Hepatocyte (in vitro differentiated cells): ENCODE results near the gene BRD4. TPM values are rescaled to one million over a fixed set of nuclear protein-coding genes. Genes with fewer than 3 reads are reported as not detected.
"Not testable (repeated sequence)": the region's sequence is repeated elsewhere in the genome, so short reads cannot be mapped to it uniquely, and the experiment has no call there.

Source experiments
- DNase-seq: peaks from one replicate; pipeline ENCODE4 v3.0.0-alpha.2; 2016; ENCODE audit warnings: low spot score
- H2AFZ ChIP-seq: fragments of 200-600 bp; sonication (generic); 2 replicates; pipeline ENCODE4 v1.6.0; 2016; ENCODE audit warnings: antibody characterized with exemption, mild to moderate bottlenecking
- H3K27ac ChIP-seq: fragments of 200-600 bp; sonication (generic); 2 replicates; pipeline ENCODE4 v1.5.1; 2016; ENCODE audit warnings: mild to moderate bottlenecking
- H3K27me3 ChIP-seq: fragments of 200-600 bp; sonication (generic); 2 replicates; pipeline ENCODE4 v1.6.1; 2016
- H3K36me3 ChIP-seq: fragments of 200-600 bp; sonication (generic); replicated peaks from 2 replicates; pipeline ENCODE4 v1.5.1; 2016; ENCODE audit warnings: low read depth; ENCODE audit not compliant: insufficient read depth
- H3K4me1 ChIP-seq: fragments of 200-600 bp; sonication (generic); 2 replicates; pipeline ENCODE4 v1.5.1; 2016; ENCODE audit warnings: mild to moderate bottlenecking, moderate library complexity; ENCODE audit not compliant: insufficient read depth
- H3K4me2 ChIP-seq: fragments of 200-600 bp; sonication (generic); 2 replicates; pipeline ENCODE4 v1.6.0; 2016
- H3K4me3 ChIP-seq: fragments of 200-600 bp; sonication (generic); 2 replicates; pipeline ENCODE4 v1.5.1; 2016; ENCODE audit warnings: mild to moderate bottlenecking
- H3K79me2 ChIP-seq: fragments of 200-600 bp; sonication (generic); 2 replicates; pipeline ENCODE4 v1.6.0; 2017; ENCODE audit warnings: mild to moderate bottlenecking
- H3K9me2 ChIP-seq: fragments of 200-600 bp; sonication (generic); replicated peaks from 2 replicates; pipeline ENCODE4 v1.6.0; 2017; ENCODE audit warnings: mild to moderate bottlenecking; ENCODE audit not compliant: insufficient read depth
- H3K9me3 ChIP-seq: fragments of 200-600 bp; sonication (generic); 2 replicates; pipeline ENCODE4 v1.5.1; 2016; ENCODE audit warnings: low read depth, mild to moderate bottlenecking
- H4K20me1 ChIP-seq: fragments of 200-600 bp; sonication (generic); 2 replicates; pipeline ENCODE4 v1.6.0; 2016; ENCODE audit warnings: mild to moderate bottlenecking; ENCODE audit not compliant: insufficient read depth, poor library complexity, severe bottlenecking
- EZH2 ChIP-seq: fragments of 200-600 bp; sonication (generic); IDR thresholded peaks from 2 replicates; pipeline ENCODE4 v1.6.1; 2016; ENCODE audit warnings: antibody characterized with exemption, mild to moderate bottlenecking, borderline replicate concordance
- EZH2phosphoT487 ChIP-seq: fragments of 200-600 bp; sonication (generic); IDR thresholded peaks from one replicate; pipeline ENCODE4 v1.6.1; 2018; ENCODE audit warnings: antibody characterized with exemption, mild to moderate bottlenecking, low read depth, moderate library complexity; ENCODE audit not compliant: unreplicated experiment, severe bottlenecking
- WGBS: methylation state at CpG from one replicate; pipeline ENCODE4 v1.1.6; 2016; ENCODE audit warnings: low lambda C conversion rate; ENCODE audit errors: missing lambda C conversion rate; 5-methylcytosine and 5-hydroxymethylcytosine counted together
- polyA plus RNA-seq: library from polyadenylated mRNA; unstranded; fragments of >200 nt; fragmentation: Nextera tagmentation; extraction: Ambion mirVana; gene quantifications from 2 replicates; pipeline ENCODE4 v1.2.1, GENCODE V29; 2016
- total RNA-seq: library from RNA; depleted of rRNA; stranded (reverse); fragments of >200 nt; gene quantifications from 2 replicates; pipeline ENCODE4 v1.2.3, GENCODE V29; 2014
- TF ChIP-seq, protein P1 (sequence below): fragments of 200-600 bp; sonication (generic); IDR thresholded peaks from 2 replicates; pipeline ENCODE4 v1.5.1; 2016; ENCODE audit warnings: antibody characterized with exemption, mild to moderate bottlenecking; ENCODE audit not compliant: poor library complexity

Gene BRD4
- total and polyA plus RNA-seq, 2 experiments from 2014 or later = 18.0 to 88.4 TPM

DNA sequence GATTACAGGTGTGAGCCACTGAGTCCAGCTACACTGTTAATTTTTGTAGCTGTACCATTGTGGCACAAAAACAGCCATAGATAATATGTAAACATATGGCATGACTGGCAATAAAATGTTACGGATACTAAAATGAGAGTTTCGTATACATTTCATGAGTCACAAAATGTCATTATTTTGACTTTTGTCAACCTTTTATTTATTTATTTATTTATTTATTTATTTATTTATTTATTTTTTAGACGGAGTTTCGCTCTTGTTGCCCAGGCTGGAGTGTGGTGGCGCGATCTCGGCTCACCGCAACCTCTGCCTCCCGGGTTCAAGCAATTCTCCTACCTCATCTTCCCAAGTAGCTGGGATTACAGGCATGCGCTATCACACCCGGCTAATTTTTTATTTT lies 9.0 kb upstream of the BRD4 start:
- H3K4me1 ChIP-seq, H3K27ac ChIP-seq, H3K27me3 ChIP-seq, H3K9me3 ChIP-seq, H2AFZ ChIP-seq, H3K4me2 ChIP-seq, H3K79me2 ChIP-seq, H3K9me2 ChIP-seq, H4K20me1 ChIP-seq, DNase-seq, H3K4me3 ChIP-seq, H3K36me3 ChIP-seq: not testable (repeated sequence)
- WGBS = 98% methylated on average over 11 of the region's 11 CpGs

DNA sequence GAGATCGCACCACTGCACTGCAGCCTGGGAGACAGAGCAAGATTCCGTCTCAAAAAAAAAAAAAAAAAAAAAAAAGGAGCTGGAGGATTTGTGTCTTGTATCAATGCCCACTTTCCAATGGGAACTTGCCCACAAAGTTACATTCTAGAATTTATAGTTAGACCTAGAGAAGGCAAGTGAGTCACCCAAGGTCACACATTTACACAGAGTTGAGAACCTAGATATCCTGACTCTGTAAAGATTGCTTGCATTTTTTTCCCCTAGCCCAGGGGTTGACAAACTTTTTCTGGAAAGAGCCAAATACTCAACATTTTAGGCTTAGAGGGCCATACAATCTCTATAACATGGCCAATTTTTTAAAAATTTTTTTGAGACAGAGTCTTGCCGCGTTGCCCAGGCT lies 7.7 kb upstream of the BRD4 start:
- Histone ChIP-seq H3K36me3 (no peaks in the 10 kb centered on the region), H3K4me2 (no peak overlapping the region), H2AFZ (no peak overlapping the region), H3K9me3 (no peaks in the 10 kb centered on the region), H4K20me1 (no peaks in the 10 kb centered on the region), H3K9me2 (no peaks in the 10 kb centered on the region), H3K79me2 (peaks cover 9% of the 10 kb centered on the region), H3K4me1 (no peaks in the 10 kb centered on the region), H3K27ac (no peak overlapping the region), H3K4me3 (no peak overlapping the region), H3K27me3 (no peaks in the 10 kb centered on the region)
- 96% methylated on average over 4 of the region's 4 CpGs for WGBS
- DNase-seq = no peak
- TF ChIP-seq EZH2phosphoT487 (no peak), EZH2 (no peak)
- TF ChIP-seq, protein P1, sequence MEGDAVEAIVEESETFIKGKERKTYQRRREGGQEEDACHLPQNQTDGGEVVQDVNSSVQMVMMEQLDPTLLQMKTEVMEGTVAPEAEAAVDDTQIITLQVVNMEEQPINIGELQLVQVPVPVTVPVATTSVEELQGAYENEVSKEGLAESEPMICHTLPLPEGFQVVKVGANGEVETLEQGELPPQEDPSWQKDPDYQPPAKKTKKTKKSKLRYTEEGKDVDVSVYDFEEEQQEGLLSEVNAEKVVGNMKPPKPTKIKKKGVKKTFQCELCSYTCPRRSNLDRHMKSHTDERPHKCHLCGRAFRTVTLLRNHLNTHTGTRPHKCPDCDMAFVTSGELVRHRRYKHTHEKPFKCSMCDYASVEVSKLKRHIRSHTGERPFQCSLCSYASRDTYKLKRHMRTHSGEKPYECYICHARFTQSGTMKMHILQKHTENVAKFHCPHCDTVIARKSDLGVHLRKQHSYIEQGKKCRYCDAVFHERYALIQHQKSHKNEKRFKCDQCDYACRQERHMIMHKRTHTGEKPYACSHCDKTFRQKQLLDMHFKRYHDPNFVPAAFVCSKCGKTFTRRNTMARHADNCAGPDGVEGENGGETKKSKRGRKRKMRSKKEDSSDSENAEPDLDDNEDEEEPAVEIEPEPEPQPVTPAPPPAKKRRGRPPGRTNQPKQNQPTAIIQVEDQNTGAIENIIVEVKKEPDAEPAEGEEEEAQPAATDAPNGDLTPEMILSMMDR = no peak

DNA sequence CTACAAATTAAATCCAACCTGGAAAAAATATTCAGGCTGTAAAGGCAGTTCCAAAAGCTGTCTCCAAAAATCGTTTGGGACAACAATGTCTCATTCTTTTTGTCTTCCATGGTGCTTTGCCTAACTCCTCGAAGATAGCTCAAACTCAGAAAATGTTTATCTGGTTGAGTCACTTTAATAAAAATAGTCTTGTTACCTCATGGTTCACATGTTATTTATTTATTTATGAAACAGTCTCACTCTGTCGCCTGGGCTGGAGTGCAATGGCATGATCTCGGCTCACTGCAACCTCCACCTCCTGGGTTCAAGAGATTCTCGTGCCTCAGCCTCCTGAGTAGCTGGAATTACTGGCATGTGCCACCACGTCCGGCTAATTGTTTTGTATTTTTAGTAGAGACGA lies 4.9 kb upstream of the BRD4 start:
- Histone ChIP-seq H3K27ac (no peak overlapping the region), H3K9me2 (no peaks in the 10 kb centered on the region), H3K79me2 (peaks cover 30% of the 10 kb centered on the region), H3K4me1 (no peaks in the 10 kb centered on the region), H3K4me2 (no peak overlapping the region), H3K36me3 (no peaks in the 10 kb centered on the region), H3K9me3 (no peaks in the 10 kb centered on the region), H3K27me3 (no peaks in the 10 kb centered on the region), H2AFZ (no peak overlapping the region), H3K4me3 (no peak overlapping the region), H4K20me1 (no peaks in the 10 kb centered on the region)
- 87% methylated on average over 8 of the region's 8 CpGs for WGBS
- DNase-seq = no peak
- TF ChIP-seq EZH2phosphoT487 = no peak
- TF ChIP-seq, protein P1 = no peak
- no peak for TF ChIP-seq EZH2

DNA sequence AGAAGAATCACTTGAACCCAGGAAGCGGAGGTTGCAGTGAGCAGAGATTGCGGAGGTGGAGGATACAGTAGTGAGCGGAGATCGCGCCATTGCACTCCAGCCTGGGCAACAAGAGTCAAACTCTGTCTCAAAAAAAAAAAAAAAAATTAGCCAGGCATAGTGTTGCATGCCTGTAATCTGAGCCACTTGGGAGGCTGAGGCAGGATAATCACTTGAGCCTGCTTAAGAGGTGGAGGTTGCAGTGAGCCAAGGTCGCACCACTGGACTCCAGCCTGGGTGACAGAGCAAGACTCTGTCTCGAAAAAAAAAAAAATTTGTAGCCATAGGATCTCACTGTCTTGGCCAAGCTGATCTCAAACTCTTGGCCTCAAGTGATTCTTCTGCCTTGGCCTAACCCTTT lies 3.7 kb upstream of the BRD4 start:
- not testable (repeated sequence) for H3K4me3 ChIP-seq, H3K9me3 ChIP-seq, H3K27me3 ChIP-seq, H3K36me3 ChIP-seq, H3K4me1 ChIP-seq, H3K9me2 ChIP-seq, H3K4me2 ChIP-seq, H2AFZ ChIP-seq, H3K27ac ChIP-seq, H4K20me1 ChIP-seq, DNase-seq
- 91% methylated on average over 7 of the region's 7 CpGs for WGBS
- H3K79me2 ChIP-seq = peaks cover 36% of the 10 kb centered on the region
